ENCODE data around the gene OR2Z1. TPM values are rescaled to one million over a fixed set of nuclear protein-coding genes. Genes with fewer than 3 reads are reported as not detected.

Gene OR2Z1, protein sequence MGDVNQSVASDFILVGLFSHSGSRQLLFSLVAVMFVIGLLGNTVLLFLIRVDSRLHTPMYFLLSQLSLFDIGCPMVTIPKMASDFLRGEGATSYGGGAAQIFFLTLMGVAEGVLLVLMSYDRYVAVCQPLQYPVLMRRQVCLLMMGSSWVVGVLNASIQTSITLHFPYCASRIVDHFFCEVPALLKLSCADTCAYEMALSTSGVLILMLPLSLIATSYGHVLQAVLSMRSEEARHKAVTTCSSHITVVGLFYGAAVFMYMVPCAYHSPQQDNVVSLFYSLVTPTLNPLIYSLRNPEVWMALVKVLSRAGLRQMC
- not detected in 2 replicates for total RNA-seq

DNA sequence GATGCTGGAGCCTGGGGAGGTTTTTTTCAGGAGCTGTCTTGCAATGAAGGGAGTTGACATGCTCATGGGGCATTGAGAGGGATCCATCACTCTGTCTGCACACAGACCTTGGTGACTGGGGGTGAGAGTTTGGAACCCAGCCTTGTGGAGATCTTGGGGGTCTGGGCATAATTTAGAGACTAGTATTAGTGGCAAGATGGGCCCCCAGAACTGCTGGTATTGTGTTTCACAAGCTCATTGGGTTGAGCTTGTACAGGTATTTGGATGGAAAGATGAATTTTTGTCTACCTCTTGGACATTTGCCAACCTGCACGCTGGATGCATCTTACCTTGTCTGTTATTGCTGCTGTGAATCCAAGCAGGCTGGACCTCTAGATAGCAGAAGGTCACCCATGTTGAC is at the start of gene OR2Z1:
OR2Z1 (plus strand) TSS at position 301 of the 400 bp plus-strand sequence. CDS start 9,395 bp downstream, outside the sequence.
- DNase-seq (ENCODE audit: low read depth) = no peak
- no peak within 1 kb of the TSS for H3K4me3 ChIP-seq (ENCODE audit: low read depth, low read length)
- TF ChIP-seq, protein P1, sequence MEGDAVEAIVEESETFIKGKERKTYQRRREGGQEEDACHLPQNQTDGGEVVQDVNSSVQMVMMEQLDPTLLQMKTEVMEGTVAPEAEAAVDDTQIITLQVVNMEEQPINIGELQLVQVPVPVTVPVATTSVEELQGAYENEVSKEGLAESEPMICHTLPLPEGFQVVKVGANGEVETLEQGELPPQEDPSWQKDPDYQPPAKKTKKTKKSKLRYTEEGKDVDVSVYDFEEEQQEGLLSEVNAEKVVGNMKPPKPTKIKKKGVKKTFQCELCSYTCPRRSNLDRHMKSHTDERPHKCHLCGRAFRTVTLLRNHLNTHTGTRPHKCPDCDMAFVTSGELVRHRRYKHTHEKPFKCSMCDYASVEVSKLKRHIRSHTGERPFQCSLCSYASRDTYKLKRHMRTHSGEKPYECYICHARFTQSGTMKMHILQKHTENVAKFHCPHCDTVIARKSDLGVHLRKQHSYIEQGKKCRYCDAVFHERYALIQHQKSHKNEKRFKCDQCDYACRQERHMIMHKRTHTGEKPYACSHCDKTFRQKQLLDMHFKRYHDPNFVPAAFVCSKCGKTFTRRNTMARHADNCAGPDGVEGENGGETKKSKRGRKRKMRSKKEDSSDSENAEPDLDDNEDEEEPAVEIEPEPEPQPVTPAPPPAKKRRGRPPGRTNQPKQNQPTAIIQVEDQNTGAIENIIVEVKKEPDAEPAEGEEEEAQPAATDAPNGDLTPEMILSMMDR (IDR thresholded peaks at IDR 0.05; ENCODE audit: insufficient read depth, low read depth, low read length) = no peak

DNA sequence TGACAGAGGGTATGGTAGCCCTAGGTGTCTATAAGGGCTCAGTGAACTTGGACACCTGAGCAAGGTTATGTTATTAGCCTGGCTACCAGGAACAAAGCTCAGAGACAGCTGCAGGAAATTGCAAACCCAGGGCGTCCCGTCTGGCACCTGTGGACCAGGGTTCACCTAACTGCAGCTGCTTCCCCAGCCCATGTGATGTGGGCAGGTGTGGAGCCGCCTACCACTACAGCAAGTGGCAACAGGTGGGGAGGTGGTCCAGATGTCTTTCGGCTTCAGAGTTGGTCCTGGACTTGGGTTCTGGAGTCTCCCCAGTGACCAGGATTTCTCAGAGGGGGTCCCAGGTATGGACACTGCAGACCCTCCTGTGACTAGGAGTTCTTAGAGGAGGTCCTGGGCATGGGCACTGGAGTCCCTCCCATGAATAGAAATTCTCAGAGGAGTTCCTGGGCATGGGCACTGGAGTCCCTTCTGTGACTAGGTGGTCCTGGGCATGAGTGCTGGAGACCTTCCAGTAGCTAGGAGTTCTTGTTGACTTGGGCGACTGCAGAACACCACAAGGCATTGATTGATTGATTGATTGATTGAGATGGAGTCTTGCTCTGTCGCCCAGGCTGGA is 48.0 kb upstream of the OR2Z1 start:
- TF ChIP-seq, protein P1 (IDR thresholded peaks at IDR 0.05; ENCODE audit: insufficient read depth, low read depth, low read length) = no peak
- no peak overlapping the region for H3K4me3 ChIP-seq (ENCODE audit: low read depth, low read length)
- DNase-seq (ENCODE audit: low read depth) = no peak

DNA sequence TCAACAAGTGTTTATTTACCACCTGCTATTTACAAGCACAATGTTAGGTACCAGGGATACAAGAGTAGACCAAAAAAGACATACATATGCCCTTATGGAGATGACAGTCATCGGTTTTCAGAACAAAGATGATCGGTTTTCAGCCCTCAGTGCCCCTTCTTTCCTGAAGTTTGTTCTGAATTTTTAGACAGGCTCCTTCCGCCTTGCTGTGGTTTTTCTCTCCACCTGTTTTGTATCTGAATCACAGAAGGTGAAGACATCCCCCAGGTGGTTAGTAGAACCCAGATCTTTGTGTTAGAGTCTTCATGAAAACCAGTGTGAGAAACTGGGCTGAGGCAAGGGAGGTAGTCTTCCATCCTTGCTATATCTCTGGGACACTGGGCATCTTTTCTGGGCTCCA is 46.4 kb upstream of the OR2Z1 start:
- no peak for DNase-seq (ENCODE audit: low read depth)
- TF ChIP-seq, protein P1 (IDR thresholded peaks at IDR 0.05; ENCODE audit: insufficient read depth, low read depth, low read length) = no peak
- H3K4me3 ChIP-seq (ENCODE audit: low read depth, low read length) = no peak overlapping the region

DNA sequence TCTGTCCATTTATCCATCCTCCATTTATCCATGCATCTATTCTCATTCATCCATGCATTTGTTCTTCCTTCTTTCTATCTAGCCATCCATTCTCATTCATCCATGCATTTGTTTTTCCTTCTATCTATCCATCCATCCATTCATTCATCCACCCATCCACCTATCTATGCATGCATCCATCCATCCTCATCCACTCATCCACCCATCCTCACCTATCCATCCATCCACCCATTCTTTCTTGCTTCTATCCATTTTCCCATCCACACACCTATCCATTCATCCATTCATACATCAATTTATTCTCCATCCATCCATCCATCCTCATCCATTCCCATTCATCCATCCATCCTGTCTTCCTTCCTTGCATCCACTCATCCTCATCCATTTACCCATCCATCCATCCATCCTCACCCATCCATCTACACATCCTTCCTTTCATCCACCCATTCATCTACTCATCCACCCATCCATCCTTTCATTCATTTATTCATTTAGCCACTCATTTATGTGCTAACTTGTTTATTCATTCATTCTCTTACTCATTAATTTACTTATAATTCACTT is 43.1 kb upstream of the OR2Z1 start:
- TF ChIP-seq, protein P1 (IDR thresholded peaks at IDR 0.05; ENCODE audit: insufficient read depth, low read depth, low read length) = no peak
- no peak for DNase-seq (ENCODE audit: low read depth)
- no peak overlapping the region for H3K4me3 ChIP-seq (ENCODE audit: low read depth, low read length)

DNA sequence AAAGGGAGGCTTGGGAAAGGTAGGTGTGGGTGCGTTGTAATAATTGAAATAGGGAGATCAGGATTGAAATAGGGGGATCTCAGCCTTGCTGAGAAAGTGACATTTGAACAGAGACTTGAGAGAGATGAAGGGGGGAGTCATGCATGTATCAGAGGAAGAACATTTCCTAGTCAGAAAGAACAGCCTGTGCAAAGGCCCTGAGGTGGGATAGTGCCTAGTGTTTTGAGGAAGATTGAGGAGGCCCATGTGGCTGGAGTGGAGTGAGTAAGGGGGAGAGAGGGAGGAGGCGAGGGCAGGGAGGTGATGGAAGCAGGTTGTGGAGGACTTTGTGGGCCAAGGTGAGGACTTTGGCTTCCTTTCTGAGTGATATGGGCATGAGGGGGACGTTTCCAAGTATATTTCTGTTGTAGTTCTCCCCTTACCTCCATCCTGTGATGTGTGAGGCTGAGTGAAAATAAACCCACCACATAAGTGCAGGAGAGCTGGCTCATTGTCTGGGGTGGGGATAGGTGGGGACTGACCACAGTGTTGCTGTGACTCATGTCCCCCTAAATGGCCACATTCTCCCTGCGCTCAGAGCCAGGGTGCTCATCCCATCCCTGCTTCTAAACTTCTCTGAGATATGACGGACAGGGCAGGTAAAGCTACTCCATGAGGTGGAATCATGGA is 40.6 kb upstream of the OR2Z1 start:
- H3K4me3 ChIP-seq (ENCODE audit: low read depth, low read length) = no peak overlapping the region
- no peak for DNase-seq (ENCODE audit: low read depth)
- TF ChIP-seq, protein P1 (IDR thresholded peaks at IDR 0.05; ENCODE audit: insufficient read depth, low read depth, low read length) = no peak

DNA sequence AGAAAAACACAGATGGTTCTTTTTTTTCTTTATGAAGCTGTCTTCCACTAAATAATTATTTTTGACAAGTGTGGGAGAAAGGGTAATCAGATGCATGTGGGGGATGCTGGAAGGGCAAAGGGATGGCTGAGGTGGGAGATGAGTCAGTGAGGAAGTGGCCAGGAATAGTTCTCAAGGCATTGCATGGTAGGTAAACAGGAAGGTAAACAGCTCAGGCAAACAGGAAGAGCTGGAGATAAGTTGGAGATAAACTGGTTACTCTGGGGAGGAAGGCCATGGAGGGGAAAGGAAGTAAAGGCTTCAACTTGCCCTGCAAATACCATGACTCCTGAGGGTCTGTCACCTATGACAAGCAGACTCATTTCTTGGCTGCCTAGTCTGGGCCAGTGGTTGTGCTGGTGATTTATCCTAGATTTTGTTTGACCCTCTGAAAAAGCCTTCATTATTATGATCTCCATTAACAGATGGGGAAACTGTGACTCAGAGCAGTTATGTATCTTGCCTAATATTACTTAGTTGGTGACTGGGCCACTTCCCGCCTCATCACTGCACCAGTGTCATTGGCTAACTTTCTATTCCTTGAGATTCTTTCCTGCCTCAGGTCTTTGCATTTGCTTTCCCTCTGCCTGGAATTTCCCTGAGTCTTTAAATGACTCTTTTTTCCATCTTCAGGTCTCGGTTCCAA is 39.9 kb upstream of the OR2Z1 start:
- TF ChIP-seq, protein P1 (IDR thresholded peaks at IDR 0.05; ENCODE audit: insufficient read depth, low read depth, low read length) = no peak
- no peak overlapping the region for H3K4me3 ChIP-seq (ENCODE audit: low read depth, low read length)
- no peak for DNase-seq (ENCODE audit: low read depth)
